H1 (cell line): ENCODE results near the gene RAD51B. TPM values are rescaled to one million over a fixed set of nuclear protein-coding genes. Genes with fewer than 3 reads are reported as not detected.

Experiments
- CTCF ChIA-PET: fragments of 300-600 bp; sonication (Branson Sonifier 250); formaldehyde crosslinking; loops from one replicate; lab custom pipeline; 2021; ENCODE audit not compliant: partially characterized antibody; lab: Charles Lee
- POLR2A ChIA-PET: fragments of 300-600 bp; sonication (Branson Sonifier 250); formaldehyde crosslinking; loops from one replicate; lab custom pipeline; 2021; ENCODE audit warnings: inconsistent platforms; ENCODE audit not compliant: partially characterized antibody; lab: Charles Lee
- DNase-seq, 2 experiments: peaks; one replicate each; pipeline versions ENCODE4 v3.0.0 to v3.0.0-alpha.2; 2010 to 2022; ENCODE audit warnings: low spot score in 2 of 2, low read depth in 1 of 2, mixed read lengths in 1 of 2
- FAIRE-seq: peaks from 2 replicates; lab custom pipeline; 2011; peaks lifted over from hg19 to GRCh38; lab: Jason Lieb, UNC
- H2AFZ ChIP-seq: 2 replicates; pipeline ENCODE4 v1.8.1; 2012; ENCODE audit warnings: low read length, inconsistent platforms
- H2AK5ac ChIP-seq: 2 replicates; pipeline ENCODE4 v1.6.1; 2013; ENCODE audit warnings: low read depth, low read length
- H2BK120ac ChIP-seq: replicated peaks from 2 replicates; pipeline ENCODE3; 2013; ENCODE audit warnings: low read depth, low read length, inconsistent platforms
- H2BK12ac ChIP-seq: 2 replicates; pipeline ENCODE4 v1.6.1; 2013; ENCODE audit warnings: low read depth, low read length
- H2BK15ac ChIP-seq: 2 replicates; pipeline ENCODE4 v1.6.1; 2013; ENCODE audit warnings: low read length
- H2BK20ac ChIP-seq: 2 replicates; pipeline ENCODE4 v1.6.1; 2013; ENCODE audit warnings: low read length
- H2BK5ac ChIP-seq: 2 replicates; pipeline ENCODE4 v1.6.1; 2013; ENCODE audit warnings: low read depth, low read length
- H3K14ac ChIP-seq: 2 replicates; pipeline ENCODE4 v1.6.1; 2013; ENCODE audit warnings: inconsistent platforms; ENCODE audit not compliant: insufficient read length
- H3K18ac ChIP-seq: 2 replicates; pipeline ENCODE4 v1.6.1; 2013; ENCODE audit warnings: low read length; ENCODE audit errors: extremely low read depth
- H3K23ac ChIP-seq: 2 replicates; pipeline ENCODE4 v1.6.1; 2013; ENCODE audit warnings: inconsistent platforms; ENCODE audit not compliant: insufficient read length
- H3K23me2 ChIP-seq: 2 replicates; pipeline ENCODE4 v1.6.1; 2013; ENCODE audit warnings: low read depth, low read length
- H3K27ac ChIP-seq: 2 replicates; pipeline ENCODE4 v1.6.1; 2011; ENCODE audit warnings: low read depth, low read length, inconsistent platforms
- H3K27me3 ChIP-seq, 4 experiments: replicated peaks in 1 of 4; 1 replicate in 1 of 4; 2 replicates in 3 of 4; pipeline versions ENCODE4 v1.6.1 to v1.8.1; 2011 to 2013; ENCODE audit warnings: low read length in 3 of 4, mild to moderate bottlenecking in 3 of 4, inconsistent platforms in 2 of 4, mixed read lengths in 2 of 4, moderate library complexity in 1 of 4; ENCODE audit not compliant: control insufficient read depth in 3 of 4, insufficient read depth in 3 of 4; ENCODE audit errors: extremely low read depth in 1 of 4
- H3K36me3 ChIP-seq, 4 experiments: 2 replicates each; pipeline versions ENCODE4 v1.6.1 to v1.8.1; 2011 to 2013; ENCODE audit warnings: mild to moderate bottlenecking in 4 of 4, low read length in 3 of 4, moderate library complexity in 2 of 4, control low read depth in 1 of 4, inconsistent platforms in 1 of 4; ENCODE audit not compliant: insufficient read depth in 4 of 4, control insufficient read depth in 2 of 4
- H3K4ac ChIP-seq: replicated peaks from 2 replicates; pipeline ENCODE3; 2013; ENCODE audit warnings: low read length, low read depth, mixed read lengths, inconsistent platforms; ENCODE audit not compliant: insufficient read length
- H3K4me1 ChIP-seq, 4 experiments: replicated peaks in 1 of 4; 1 replicate in 1 of 4; 2 replicates in 3 of 4; pipeline versions ENCODE4 v1.6.1 to v1.8.1; 2011 to 2013; ENCODE audit warnings: low read length in 3 of 4, inconsistent platforms in 2 of 4, mixed read lengths in 1 of 4; ENCODE audit not compliant: insufficient read depth in 4 of 4, control insufficient read depth in 3 of 4
- H3K4me2 ChIP-seq, 2 experiments: 2 replicates each; pipeline versions ENCODE4 v1.6.1 to v1.8.1; 2011 to 2013; ENCODE audit warnings: low read depth in 2 of 2, low read length in 2 of 2, control low read depth in 1 of 2, inconsistent platforms in 1 of 2, mild to moderate bottlenecking in 1 of 2; ENCODE audit not compliant: insufficient read depth in 1 of 2
- H3K4me3 ChIP-seq, 4 experiments: fragments of 200-600, 300-600 bp in 1 of 4; sonication (generic), shearing (Covaris generic), sonication (Bioruptor Twin) in 1 of 4; 2 replicates each; pipeline versions ENCODE4 v1.5.1 to v1.8.1; 2011 to 2016; ENCODE audit warnings: low read length in 4 of 4, low read depth in 3 of 4, control low read depth in 2 of 4, inconsistent platforms in 2 of 4, mild to moderate bottlenecking in 2 of 4, mixed read lengths in 1 of 4, moderate library complexity in 1 of 4; ENCODE audit not compliant: insufficient read depth in 2 of 4; ENCODE audit errors: extremely low read depth in 1 of 4
- H3K56ac ChIP-seq: replicated peaks from 2 replicates; pipeline ENCODE3; 2013; ENCODE audit warnings: low read depth, mild to moderate bottlenecking, mixed read lengths, low read length, inconsistent platforms; ENCODE audit not compliant: insufficient read length
- H3K79me1 ChIP-seq: 2 replicates; pipeline ENCODE4 v1.6.1; 2013; ENCODE audit warnings: low read depth, low read length, control low read depth
- H3K79me2 ChIP-seq, 2 experiments: 2 replicates each; pipeline versions ENCODE4 v1.6.1 to v1.8.1; 2012 to 2013; ENCODE audit warnings: low read length in 2 of 2, mild to moderate bottlenecking in 2 of 2, inconsistent platforms in 1 of 2; ENCODE audit not compliant: insufficient read depth in 2 of 2, control insufficient read depth in 1 of 2
- H3K9ac ChIP-seq, 4 experiments: replicated peaks in 1 of 4; 1 replicate in 1 of 4; 2 replicates in 3 of 4; pipeline versions ENCODE4 v1.6.1 to v1.8.1; 2011 to 2013; ENCODE audit warnings: low read depth in 3 of 4, low read length in 3 of 4, control low read depth in 2 of 4, mild to moderate bottlenecking in 2 of 4, moderate library complexity in 2 of 4, inconsistent platforms in 1 of 4; ENCODE audit errors: extremely low read depth in 1 of 4
- H3K9me3 ChIP-seq, 2 experiments: 2 replicates each; pipeline versions ENCODE4 v1.6.1 to v1.8.1; 2012 to 2013; ENCODE audit warnings: mild to moderate bottlenecking in 2 of 2, moderate library complexity in 2 of 2, control low read depth in 1 of 2, inconsistent platforms in 1 of 2, low read depth in 1 of 2, low read length in 1 of 2, mixed read lengths in 1 of 2; ENCODE audit not compliant: insufficient read depth in 2 of 2
- H4K20me1 ChIP-seq, 2 experiments: replicated peaks in 1 of 2; 2 replicates each; pipeline versions ENCODE3 to v1.8.1; 2011 to 2013; ENCODE audit warnings: inconsistent platforms in 2 of 2, low read length in 2 of 2, mild to moderate bottlenecking in 1 of 2; ENCODE audit not compliant: insufficient read depth in 2 of 2, control insufficient read depth in 1 of 2
- H4K5ac ChIP-seq: 2 replicates; pipeline ENCODE4 v1.6.1; 2013; ENCODE audit warnings: low read length, low read depth, mixed read lengths, inconsistent platforms; ENCODE audit not compliant: insufficient read length
- H4K8ac ChIP-seq: 2 replicates; pipeline ENCODE4 v1.8.0; 2013; ENCODE audit warnings: mild to moderate bottlenecking, moderate library complexity, low read length, inconsistent platforms; ENCODE audit not compliant: insufficient read depth; ENCODE audit errors: extremely low read depth
- H4K91ac ChIP-seq: replicated peaks from 2 replicates; pipeline ENCODE3; 2013; ENCODE audit warnings: low read length, mixed read lengths, inconsistent platforms; ENCODE audit not compliant: insufficient read length
- TAF1 ChIP-seq: IDR thresholded peaks from 2 replicates; pipeline ENCODE4 v1.6.1; 2011; ENCODE audit warnings: mild to moderate bottlenecking, low read depth, low read length
- WGBS, 2 experiments: shearing (Covaris generic) in 1 of 2; methylation state at CpG; one replicate each; pipeline versions ENCODE4 v1.1.6 to v1.1.7; 2013 to 2015; ENCODE audit warnings: low lambda C conversion rate in 2 of 2, mixed read lengths in 2 of 2, inconsistent platforms in 1 of 2, low coverage in 1 of 2, missing lambda C conversion rate in 1 of 2; ENCODE audit not compliant: insufficient replicate concordance in 2 of 2, insufficient coverage in 1 of 2, insufficient read length in 1 of 2; ENCODE audit errors: extremely low coverage in 1 of 2, missing lambda C conversion rate in 1 of 2; 5-methylcytosine and 5-hydroxymethylcytosine counted together
- polyA plus RNA-seq, 7 experiments: library from polyadenylated mRNA; depleted of rRNA in 3 of 7; stranded (reverse) in 5 of 7; unstranded in 2 of 7; fragments of >200 nt in 5 of 7; fragments of 200-250 nt in 2 of 7; gene quantifications; 1 replicate in 5 of 7; 2 replicates in 1 of 7; 4 replicates in 1 of 7; pipeline versions ENCODE4 v1.2.1 to v1.2.3, GENCODE V29; 2011 to 2013; ENCODE audit warnings: missing spikeins in 2 of 7, mixed read lengths in 2 of 7
- total RNA-seq: library from RNA; stranded (reverse); fragmentation: NEBNext Ultra II Directional; extraction: Animal tissue kit (Norgen Biotek cat#: 25700); gene quantifications from 2 replicates; pipeline ENCODE4 v1.2.1, GENCODE V29; 2021

Gene RAD51B
- total and polyA plus RNA-seq, 2 of the 8 experiments (the other 6 are each of a cell fraction or from before 2014, with no cell fraction given), result 3.9 to 14.9 TPM

DNA sequence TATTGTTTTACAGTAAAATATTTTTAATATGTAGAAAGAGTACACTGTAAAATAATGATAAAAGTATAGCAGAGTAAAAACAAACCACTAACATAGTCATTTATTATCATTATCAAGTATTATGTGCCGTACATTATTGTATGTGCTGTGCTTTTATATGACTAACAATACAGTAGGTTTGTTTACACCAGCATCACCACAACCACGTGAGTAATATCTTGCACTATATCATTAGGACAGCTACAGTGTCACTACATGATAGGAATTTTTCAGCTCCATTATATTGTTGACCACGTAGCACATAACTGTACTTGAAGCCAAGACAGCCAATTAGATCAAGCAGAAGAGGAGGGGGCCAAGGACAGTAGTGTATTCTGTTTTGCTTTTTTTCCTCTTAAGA lies 415.4 kb downstream of the RAD51B start:
- Histone ChIP-seq H3K56ac (no peak overlapping the region), H2BK12ac (no peak overlapping the region), H2BK120ac (no peak overlapping the region), H3K14ac (no peak overlapping the region), H2AFZ (no peak overlapping the region), H2BK15ac (no peak overlapping the region), H3K79me2 (no peaks in the 10 kb centered on the region), H4K8ac (no peak overlapping the region), H4K20me1 (no peaks in the 10 kb centered on the region), H2BK20ac (no peak overlapping the region), H3K27me3 (no peaks in the 10 kb centered on the region), H2AK5ac (no peak overlapping the region), H3K4me1 (peaks cover 0 to 12% (median 8%) of the 10 kb centered on the region in 4 experiments; a peak in 4 of 7 replicates), H3K23ac (no peak overlapping the region), H3K9me3 (no peaks in the 10 kb centered on the region), H3K4me3 (no peak overlapping the region), H3K36me3 (no peaks in the 10 kb centered on the region), H4K5ac (no peak overlapping the region), H3K4me2 (no peak overlapping the region), H3K4ac (no peak overlapping the region), H3K27ac (no peak overlapping the region), H3K18ac (no peak overlapping the region), H3K9ac (no peak overlapping the region), H2BK5ac (no peak overlapping the region), H4K91ac (no peak overlapping the region), H3K79me1 (no peaks in the 10 kb centered on the region), H3K23me2 (no peaks in the 10 kb centered on the region)
- ChIA-PET CTCF (interaction anchor here (0.7 to 1.6 kb wide), 4 partner anchors 11 to 301 kb away, joined by 3 to 4 read pairs (median 3); no protein-coding TSS in a partner anchor), POLR2A (no interaction called here)
- FAIRE-seq (no peak), DNase-seq (no peak)
- 87% methylated on average over 3 of the region's 3 CpGs; no CpG with 5 or more reads in 1 of the 2 experiments for WGBS, 2 experiments
- TF ChIP-seq TAF1, result no peak
